BLaER1 treated with 17β-estradiol and CSF1 and Interleukin-3, amounts not matched to agents 10 nM and 100 nM (cell line): Measurements from ENCODE around the gene SMARCA2.

Experiments
- H3K27ac ChIP-seq, 11 experiments: shearing (Covaris generic); formaldehyde crosslinking; 2 replicates each; pipeline ENCODE4 v1.8.1; 2022
- H3K27me3 ChIP-seq, 11 experiments: shearing (Covaris generic); formaldehyde crosslinking; 2 replicates each; pipeline ENCODE4 v1.8.1; 2022
- H3K36me3 ChIP-seq, 11 experiments: shearing (Covaris generic); formaldehyde crosslinking; 2 replicates each; pipeline ENCODE4 v1.8.1; 2022
- H3K4me1 ChIP-seq, 10 experiments: shearing (Covaris generic); formaldehyde crosslinking; 2 replicates each; pipeline ENCODE4 v1.8.1; 2022
- H3K4me2 ChIP-seq, 11 experiments: shearing (Covaris generic); formaldehyde crosslinking; 2 replicates each; pipeline ENCODE4 v1.8.1; 2022
- H3K4me3 ChIP-seq, 10 experiments: shearing (Covaris generic); formaldehyde crosslinking; 2 replicates each; pipeline ENCODE4 v1.8.1; 2022
- H3K9ac ChIP-seq, 11 experiments: shearing (Covaris generic); formaldehyde crosslinking; 2 replicates each; pipeline ENCODE4 v1.8.1; 2022
- H3K9me3 ChIP-seq, 11 experiments: shearing (Covaris generic); formaldehyde crosslinking; replicated peaks in 1 of 11; 2 replicates each; pipeline ENCODE4 v1.8.1; 2022
- H4K20me1 ChIP-seq, 11 experiments: shearing (Covaris generic); formaldehyde crosslinking; 2 replicates each; pipeline ENCODE4 v1.8.1; 2022
- Cebpa-rat ChIP-seq, 11 experiments: shearing (Covaris generic); IDR thresholded peaks; 2 replicates each; pipeline ENCODE4 v1.8.1; 2022

Gene SMARCA2

GRCh38 chr9:2213830-2214468 lies 198.8 kb downstream of the SMARCA2 start:
- Histone ChIP-seq H3K4me1 (peaks cover 0 to 25% (median 13%) of the 10 kb centered on the region in 10 experiments; a peak in 16 of 20 replicates), H3K36me3 (no peaks in the 10 kb centered on the region), H3K27ac (no peak overlapping the region), H4K20me1 (no peaks in the 10 kb centered on the region), H3K9ac (no peak overlapping the region), H3K9me3 (peaks cover 0 to under 1% (median 0%) of the 10 kb centered on the region in 11 experiments; a peak in 2 of 22 replicates), H3K4me3 (no peak overlapping the region), H3K27me3 (no peaks in the 10 kb centered on the region), H3K4me2 (peak overlapping the region in 1 of 11 experiments; percentile 7; a peak in 1 of 22 replicates)
- no peak for TF ChIP-seq Cebpa-rat (IDR thresholded peaks at IDR 0.05)

- H3K9ac ChIP-seq = no peak overlapping the region
- peaks cover 0 to 7% (median 0%) of the 10 kb centered on the region in 11 experiments; a peak in 3 of 22 replicates for H3K9me3 ChIP-seq
- H3K4me3 ChIP-seq = no peak overlapping the region
- H3K36me3 ChIP-seq = no peaks in the 10 kb centered on the region
- no peak for TF ChIP-seq Cebpa-rat (IDR thresholded peaks at IDR 0.05)
- H3K27me3 ChIP-seq = no peaks in the 10 kb centered on the region
- no peaks in the 10 kb centered on the region for H4K20me1 ChIP-seq
- H3K27ac ChIP-seq = no peak overlapping the region
- peaks cover 0 to 17% (median 6%) of the 10 kb centered on the region in 10 experiments; a peak in 14 of 20 replicates for H3K4me1 ChIP-seq
- no peak overlapping the region for H3K4me2 ChIP-seq
Measured at GRCh38 chr9:2214707-2215106, 199.6 kb downstream of the SMARCA2 start.

- H3K9me3 ChIP-seq = peaks cover 0 to 18% (median 0%) of the 10 kb centered on the region in 11 experiments; a peak in 6 of 22 replicates
Measured at GRCh38 chr9:2215921-2216441, 200.8 kb downstream of the SMARCA2 start.

GRCh38 chr9:2216591-2216990 lies 201.4 kb downstream of the SMARCA2 start:
- Histone ChIP-seq H4K20me1 (no peaks in the 10 kb centered on the region), H3K27ac (no peak overlapping the region), H3K4me2 (no peak overlapping the region), H3K9me3 (peaks cover 0 to 19% (median 0%) of the 10 kb centered on the region in 11 experiments; a peak in 6 of 22 replicates), H3K4me3 (no peak overlapping the region), H3K27me3 (no peaks in the 10 kb centered on the region), H3K9ac (no peak overlapping the region), H3K36me3 (no peaks in the 10 kb centered on the region), H3K4me1 (peaks cover 0 to 8% (median 0%) of the 10 kb centered on the region in 10 experiments; a peak in 2 of 20 replicates)
- TF ChIP-seq Cebpa-rat (IDR thresholded peaks at IDR 0.05) = no peak

More at GRCh38 chr9:2215921-2216441, 200.8 kb downstream of the SMARCA2 start:
- Histone ChIP-seq H3K4me3 (no peak overlapping the region), H4K20me1 (no peaks in the 10 kb centered on the region), H3K27me3 (no peaks in the 10 kb centered on the region), H3K4me2 (no peak overlapping the region), H3K9ac (no peak overlapping the region), H3K4me1 (peaks cover 0 to 8% (median 0%) of the 10 kb centered on the region in 10 experiments; a peak in 2 of 20 replicates), H3K27ac (no peak overlapping the region), H3K36me3 (no peaks in the 10 kb centered on the region)
- no peak for TF ChIP-seq Cebpa-rat (IDR thresholded peaks at IDR 0.05)

GRCh38 chr9:2217540-2217939 lies 202.4 kb downstream of the SMARCA2 start:
- Histone ChIP-seq H3K4me3 (no peak overlapping the region), H3K4me1 (peaks cover 0 to 8% (median 0%) of the 10 kb centered on the region in 10 experiments; a peak in 2 of 20 replicates), H3K9ac (no peak overlapping the region), H3K27me3 (no peaks in the 10 kb centered on the region), H3K36me3 (no peaks in the 10 kb centered on the region), H3K27ac (no peak overlapping the region), H4K20me1 (no peaks in the 10 kb centered on the region), H3K9me3 (peaks cover 0 to 19% (median under 1%) of the 10 kb centered on the region in 11 experiments; a peak in 6 of 22 replicates), H3K4me2 (no peak overlapping the region)
- TF ChIP-seq Cebpa-rat (IDR thresholded peaks at IDR 0.05) = no peak

- no peaks in the 10 kb centered on the region for H3K27me3 ChIP-seq
- no peak overlapping the region for H3K9ac ChIP-seq
- H3K27ac ChIP-seq = no peak overlapping the region
- H4K20me1 ChIP-seq = no peaks in the 10 kb centered on the region
- no peak overlapping the region for H3K4me3 ChIP-seq
- no peaks in the 10 kb centered on the region for H3K36me3 ChIP-seq
- H3K4me1 ChIP-seq = no peaks in the 10 kb centered on the region
- peaks cover 3 to 24% (median 13%) of the 10 kb centered on the region in 11 experiments; a peak in 15 of 22 replicates for H3K9me3 ChIP-seq
- TF ChIP-seq Cebpa-rat (IDR thresholded peaks at IDR 0.05) = no peak
- no peak overlapping the region for H3K4me2 ChIP-seq
Measured at GRCh38 chr9:2220036-2220435, 204.9 kb downstream of the SMARCA2 start.

GRCh38 chr9:2227144-2227867 lies 212.2 kb downstream of the SMARCA2 start:
- Histone ChIP-seq H4K20me1 (no peaks in the 10 kb centered on the region), H3K4me2 (peak overlapping the region in 7 of 11 experiments; percentile 79 to 90 (median 85); a peak in 10 of 22 replicates), H3K36me3 (no peaks in the 10 kb centered on the region), H3K4me3 (no peak overlapping the region), H3K27ac (peak overlapping the region in 8 of 11 experiments; percentile 75 to 83 (median 78); a peak in 15 of 22 replicates), H3K9ac (no peak overlapping the region), H3K9me3 (peaks cover 3 to 52% (median 25%) of the 10 kb centered on the region in 11 experiments; a peak in 17 of 22 replicates), H3K4me1 (peaks cover 27 to 37% (median 34%) of the 10 kb centered on the region in 10 experiments), H3K27me3 (no peaks in the 10 kb centered on the region)
- no peak for TF ChIP-seq Cebpa-rat (IDR thresholded peaks at IDR 0.05)

- H3K4me3 ChIP-seq = peak overlapping the region in 1 of 10 experiments; percentile 14; a peak in 1 of 20 replicates
- peak overlapping the region; percentile 66 to 90 (median 82) for H3K4me2 ChIP-seq
- H3K4me1 ChIP-seq = peaks cover 27 to 37% (median 34%) of the 10 kb centered on the region in 10 experiments
- peak overlapping the region in 9 of 11 experiments; percentile 71 to 83 (median 78); a peak in 18 of 22 replicates for H3K27ac ChIP-seq
- H3K27me3 ChIP-seq = no peaks in the 10 kb centered on the region
- H3K36me3 ChIP-seq = no peaks in the 10 kb centered on the region
- TF ChIP-seq Cebpa-rat (IDR thresholded peaks at IDR 0.05) = peak in 4 of 11 experiments; percentile 12 to 65 (median 22); a peak in 2 of 22 replicates
- H3K9ac ChIP-seq = peak overlapping the region in 2 of 11 experiments; percentile 46 to 66; a peak in 2 of 22 replicates
- H3K9me3 ChIP-seq = peaks cover 0 to 46% (median 21%) of the 10 kb centered on the region in 11 experiments; a peak in 17 of 22 replicates
- no peaks in the 10 kb centered on the region for H4K20me1 ChIP-seq
Measured at GRCh38 chr9:2228132-2228531, 213.0 kb downstream of the SMARCA2 start.
